ENCODE measurements around the gene ESR2.

DNA sequence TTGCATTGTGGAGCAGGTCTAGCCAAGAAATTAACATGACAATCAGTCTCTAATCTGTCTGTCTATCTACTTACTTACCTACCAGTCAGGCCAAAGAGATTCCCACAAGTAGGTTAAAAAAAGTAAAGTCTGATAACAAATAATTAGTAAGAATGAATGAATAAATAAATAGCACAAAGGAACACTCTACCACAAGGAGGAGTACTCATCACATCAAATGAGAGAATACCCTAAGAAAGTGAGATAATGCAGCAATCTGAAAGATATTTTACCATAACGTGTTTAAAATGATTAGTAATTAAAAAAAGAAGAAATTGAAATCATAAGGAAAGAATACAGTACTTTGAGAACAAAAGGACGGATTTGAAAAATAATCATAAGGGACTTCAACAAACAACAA, 254.1 kb downstream of the ESR2 start:
- TF ChIP-seq POLR2A (IDR thresholded peaks at IDR 0.05; ENCODE audit: low read length) = no peak
- no peak for TF ChIP-seq GATA1 (IDR thresholded peaks at IDR 0.05; ENCODE audit: low read depth, low read length)

Data from erythroblast (primary cell).